SK-N-SH (cell line): ENCODE data around the gene CLDN7. TPM values are rescaled to one million over a fixed set of nuclear protein-coding genes. Genes with fewer than 3 reads are reported as not detected.
A peak's percentile ranks its signal among the peaks of the same experiment; 100 is the strongest.

Experiments
- CTCF ChIA-PET: fragments of 300-600, 350-600 bp; formaldehyde crosslinking; extraction: SDS; loops from one replicate; lab custom pipeline; 2021; lab: Yijun Ruan, JAX
- POLR2A ChIA-PET: fragments of 350-600 bp; sonication (Branson Sonifier 250); formaldehyde crosslinking; extraction: SDS; loops from one replicate; lab custom pipeline; 2020; ENCODE audit warnings: antibody characterized with exemption, inconsistent platforms; lab: Yijun Ruan, JAX
- DNase-seq: peaks from one replicate; pipeline ENCODE4 v3.0.0; 2012
- H2AFZ ChIP-seq: fragments of 200-600 bp; sonication (generic); 2 replicates; pipeline ENCODE4 v1.8.1; 2016; ENCODE audit warnings: antibody characterized with exemption, mild to moderate bottlenecking, low read depth
- H3F3A ChIP-seq: fragments of 200-600 bp; sonication (generic); replicated peaks from 2 replicates; pipeline ENCODE3; 2016; ENCODE audit warnings: antibody characterized with exemption, mild to moderate bottlenecking; ENCODE audit not compliant: insufficient read depth
- H3K27ac ChIP-seq, 2 experiments: fragments of 200-500 bp in 1 of 2; fragments of 200-600 bp in 1 of 2; sonication (Bioruptor generic) in 1 of 2; sonication (generic), shearing (Covaris generic) in 1 of 2; 2 replicates each; pipeline versions ENCODE4 v1.5.1 to v1.6.1; 2014 to 2016; ENCODE audit warnings: low read depth in 2 of 2, inconsistent platforms in 1 of 2, low read length in 1 of 2, mild to moderate bottlenecking in 1 of 2, mixed read lengths in 1 of 2
- H3K27me3 ChIP-seq: fragments of 200-600 bp; sonication (generic), shearing (Covaris generic); 2 replicates; pipeline ENCODE4 v1.6.1; 2016; ENCODE audit warnings: mixed run types; ENCODE audit not compliant: insufficient read depth
- H3K36me3 ChIP-seq, 2 experiments: fragments of 200-500 bp in 1 of 2; fragments of 200-600 bp in 1 of 2; sonication (Bioruptor generic) in 1 of 2; sonication (generic) in 1 of 2; replicated peaks in 1 of 2; 2 replicates each; pipeline versions ENCODE3 to v1.5.1; 2014 to 2016; ENCODE audit warnings: low read length in 1 of 2, mild to moderate bottlenecking in 1 of 2; ENCODE audit not compliant: insufficient read depth in 2 of 2, control insufficient read depth in 1 of 2
- H3K4me1 ChIP-seq, 2 experiments: fragments of 200-500 bp in 1 of 2; fragments of 200-600 bp in 1 of 2; sonication (Bioruptor generic) in 1 of 2; sonication (generic), shearing (Covaris generic) in 1 of 2; 2 replicates each; pipeline versions ENCODE4 v1.5.1 to v1.6.1; 2014 to 2016; ENCODE audit warnings: low read depth in 1 of 2, low read length in 1 of 2, mixed run types in 1 of 2; ENCODE audit not compliant: insufficient read depth in 2 of 2, control insufficient read depth in 1 of 2
- H3K4me2 ChIP-seq: fragments of 200-600 bp; sonication (generic), shearing (Covaris generic); 2 replicates; pipeline ENCODE4 v1.6.1; 2017; ENCODE audit warnings: mixed run types
- H3K4me3 ChIP-seq, 2 experiments: fragments of 200-500 bp in 1 of 2; fragments of 200-600 bp in 1 of 2; sonication (Bioruptor generic) in 1 of 2; sonication (generic), shearing (Covaris generic) in 1 of 2; 2 replicates each; pipeline versions ENCODE4 v1.5.1 to v1.8.1; 2014 to 2016; ENCODE audit warnings: low read depth in 2 of 2, inconsistent platforms in 1 of 2, low read length in 1 of 2, mild to moderate bottlenecking in 1 of 2, mixed read lengths in 1 of 2, moderate library complexity in 1 of 2
- H3K79me2 ChIP-seq: fragments of 200-600 bp; sonication (generic); 2 replicates; pipeline ENCODE4 v1.8.1; 2017; ENCODE audit warnings: mild to moderate bottlenecking; ENCODE audit not compliant: insufficient read depth
- H3K9ac ChIP-seq: fragments of 200-600 bp; sonication (generic); 2 replicates; pipeline ENCODE4 v1.6.1; 2017; ENCODE audit warnings: mixed run types
- H3K9me2 ChIP-seq: fragments of 200-600 bp; sonication (generic); 2 replicates; pipeline ENCODE4 v1.6.1; 2017; ENCODE audit warnings: mixed run types
- H3K9me3 ChIP-seq: fragments of 200-600 bp; sonication (generic); 2 replicates; pipeline ENCODE4 v1.6.1; 2017; ENCODE audit warnings: mixed run types, mild to moderate bottlenecking, moderate library complexity
- H4K20me1 ChIP-seq: fragments of 200-600 bp; sonication (generic); 2 replicates; pipeline ENCODE4 v1.6.1; 2017; ENCODE audit warnings: mild to moderate bottlenecking, mixed run types; ENCODE audit not compliant: insufficient read depth
- CHD2 ChIP-seq: fragments of 150-350 bp; IDR thresholded peaks from 2 replicates; pipeline ENCODE4 v1.6.1; 2018; ENCODE audit warnings: low read length; ENCODE audit not compliant: partially characterized antibody
- EP300 ChIP-seq, 2 experiments: IDR thresholded peaks; 2 replicates each; pipeline versions ENCODE4 v1.4.0 to v1.6.1; 2012; ENCODE audit warnings: borderline replicate concordance in 1 of 2, low read depth in 1 of 2, low read length in 1 of 2
- FOXM1 ChIP-seq: IDR thresholded peaks from 2 replicates; pipeline ENCODE4 v1.4.0; 2012; ENCODE audit warnings: low read depth, mild to moderate bottlenecking
- GABPA ChIP-seq: IDR thresholded peaks from 2 replicates; pipeline ENCODE4 v1.4.0; 2012; ENCODE audit warnings: low read depth, mild to moderate bottlenecking
- JUND ChIP-seq: IDR thresholded peaks from 2 replicates; pipeline ENCODE4 v1.4.0; 2012
- MXI1 ChIP-seq: IDR thresholded peaks from 2 replicates; pipeline ENCODE4 v1.6.1; 2012; ENCODE audit warnings: mild to moderate bottlenecking, low read depth, low read length, improper control_type of control experiment
- RCOR1 ChIP-seq: fragments of 150-350 bp; IDR thresholded peaks from 2 replicates; pipeline ENCODE4 v1.6.1; 2017; ENCODE audit warnings: antibody characterized with exemption, low read length
- RXRA ChIP-seq: IDR thresholded peaks from 2 replicates; pipeline ENCODE4 v1.4.0; 2012; ENCODE audit warnings: low read depth, mild to moderate bottlenecking, borderline replicate concordance
- SIN3A ChIP-seq: IDR thresholded peaks from 2 replicates; pipeline ENCODE4 v1.6.1; 2012; ENCODE audit warnings: low read depth, mild to moderate bottlenecking, low read length, moderate library complexity, borderline replicate concordance
- SMC3 ChIP-seq: IDR thresholded peaks from 2 replicates; pipeline ENCODE4 v1.6.1; 2012; ENCODE audit warnings: low read depth, low read length, improper control_type of control experiment
- TEAD4 ChIP-seq: IDR thresholded peaks from 2 replicates; pipeline ENCODE4 v1.4.0; 2012; ENCODE audit warnings: mild to moderate bottlenecking, borderline replicate concordance; ENCODE audit not compliant: insufficient read depth
- ZBTB33 ChIP-seq: IDR thresholded peaks from 2 replicates; pipeline ENCODE4 v1.4.0; 2012; ENCODE audit warnings: low read depth, borderline replicate concordance
- WGBS: methylation state at CpG from one replicate; pipeline ENCODE4 v1.1.6; 2017; ENCODE audit warnings: low lambda C conversion rate; 5-methylcytosine and 5-hydroxymethylcytosine counted together
- polyA plus RNA-seq, 3 experiments: library from polyadenylated mRNA; depleted of rRNA; stranded (reverse); fragments of >200 nt; gene quantifications; 2 replicates each; pipeline ENCODE4 v1.2.3, GENCODE V29; 2012
- TF ChIP-seq, protein P1 (sequence below): fragments of 150-350 bp; IDR thresholded peaks from 2 replicates; pipeline ENCODE4 v1.6.1; 2016; ENCODE audit warnings: mild to moderate bottlenecking, low read depth, low read length
- TF ChIP-seq, protein P2 (sequence below): fragments of 200-600 bp; sonication (generic); IDR thresholded peaks from 2 replicates; pipeline ENCODE4 v1.6.1; 2017; ENCODE audit warnings: antibody characterized with exemption, mild to moderate bottlenecking, moderate library complexity
- TF ChIP-seq, protein P3 (sequence below): IDR thresholded peaks from 2 replicates; pipeline ENCODE4 v1.4.0; 2012; ENCODE audit warnings: low read depth

The CLDN7 gene
- polyA plus RNA-seq, 1 of the 3 experiments (the other 2 are of a cell fraction): 5.0 TPM

GRCh38 chr17:7234083-7234951 lies 28.0 kb downstream of the CLDN7 start, which contains the start of gene DVL2 (continued):
- TF ChIP-seq TEAD4 (peak; percentile 58; the same call in 1 of the 2 replicates), MXI1 (peak; percentile 86)
- TF ChIP-seq, all 33 proteins: peak for 20

DNA sequence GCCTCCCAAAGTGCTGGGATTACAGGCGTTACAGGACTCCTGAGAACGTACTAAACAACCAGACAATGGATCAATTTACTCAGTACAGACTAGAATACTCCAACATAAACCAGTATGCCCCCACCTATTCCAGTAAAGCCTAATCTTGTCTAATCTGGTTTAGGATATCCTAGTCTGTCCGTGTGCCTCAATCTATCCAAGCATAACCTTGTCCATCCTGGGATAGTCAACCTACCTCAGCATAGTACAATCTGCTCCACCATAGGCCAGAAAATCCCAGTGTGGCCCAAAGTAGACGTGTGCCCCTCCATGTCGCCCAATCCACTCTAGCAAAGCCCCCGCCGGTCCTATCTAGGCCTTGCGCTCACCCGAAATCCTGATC lies 28.6 kb downstream of the CLDN7 start:
- Histone ChIP-seq H2AFZ (peak overlapping the region; percentile 13; the same call in 1 of the 2 replicates), H3K79me2 (peaks cover 84% of the 10 kb centered on the region), H3K27ac (peak overlapping the region; percentile 82 to 94), H3K4me1 (peaks cover 31 to 34% of the 10 kb centered on the region in 2 experiments), H3K9me2 (no peaks in the 10 kb centered on the region), H3K4me3 (peak overlapping the region; percentile 86 to 89), H3F3A (peaks cover 34% of the 10 kb centered on the region), H3K36me3 (peaks cover 38 to 48% of the 10 kb centered on the region in 2 experiments), H3K4me2 (peak overlapping the region; percentile 81), H3K9ac (peak overlapping the region; percentile 89), H3K9me3 (no peaks in the 10 kb centered on the region), H4K20me1 (peaks cover 36% of the 10 kb centered on the region), H3K27me3 (no peaks in the 10 kb centered on the region)
- ChIA-PET CTCF (interaction anchor here (0.7 to 6.5 kb wide), 4 partner anchors 14 to 212 kb away, joined by 3 to 44 read pairs (median 20); partner anchors contain the start of genes ACADVL and DLG4), POLR2A (interaction anchor here (0.7 to 1.9 kb wide), 8 partner anchors 8 to 63 kb away, joined by 3 to 27 read pairs (median 4); partner anchors contain the start of genes ACADVL, DLG4 and GABARAP)
- TF ChIP-seq GABPA (no peak), FOXM1 (no peak), JUND (no peak)
- TF ChIP-seq, protein P1, sequence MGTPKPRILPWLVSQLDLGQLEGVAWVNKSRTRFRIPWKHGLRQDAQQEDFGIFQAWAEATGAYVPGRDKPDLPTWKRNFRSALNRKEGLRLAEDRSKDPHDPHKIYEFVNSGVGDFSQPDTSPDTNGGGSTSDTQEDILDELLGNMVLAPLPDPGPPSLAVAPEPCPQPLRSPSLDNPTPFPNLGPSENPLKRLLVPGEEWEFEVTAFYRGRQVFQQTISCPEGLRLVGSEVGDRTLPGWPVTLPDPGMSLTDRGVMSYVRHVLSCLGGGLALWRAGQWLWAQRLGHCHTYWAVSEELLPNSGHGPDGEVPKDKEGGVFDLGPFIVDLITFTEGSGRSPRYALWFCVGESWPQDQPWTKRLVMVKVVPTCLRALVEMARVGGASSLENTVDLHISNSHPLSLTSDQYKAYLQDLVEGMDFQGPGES: no peak
- DNase-seq: no peak
- 4% methylated on average over 9 of the region's 9 CpGs for WGBS

GRCh38 chr17:7232114-7232513 lies 30.2 kb downstream of the CLDN7 start:
- peaks cover 40 to 61% of the 10 kb centered on the region in 2 experiments for H3K36me3 ChIP-seq
- WGBS: 95% methylated on average over 5 of the region's 5 CpGs
- TF ChIP-seq EP300 (IDR thresholded peaks at IDR 0.05; ENCODE audit: borderline replicate concordance in 1 of 2, low read depth in 1 of 2, low read length in 1 of 2) (no peak), RXRA (no peak), TEAD4 (no peak), MXI1 (no peak), SIN3A (no peak), GABPA (no peak), SMC3 (no peak), CHD2 (no peak), ZBTB33 (no peak), FOXM1 (no peak), RCOR1 (no peak)
- TF ChIP-seq, protein P2, sequence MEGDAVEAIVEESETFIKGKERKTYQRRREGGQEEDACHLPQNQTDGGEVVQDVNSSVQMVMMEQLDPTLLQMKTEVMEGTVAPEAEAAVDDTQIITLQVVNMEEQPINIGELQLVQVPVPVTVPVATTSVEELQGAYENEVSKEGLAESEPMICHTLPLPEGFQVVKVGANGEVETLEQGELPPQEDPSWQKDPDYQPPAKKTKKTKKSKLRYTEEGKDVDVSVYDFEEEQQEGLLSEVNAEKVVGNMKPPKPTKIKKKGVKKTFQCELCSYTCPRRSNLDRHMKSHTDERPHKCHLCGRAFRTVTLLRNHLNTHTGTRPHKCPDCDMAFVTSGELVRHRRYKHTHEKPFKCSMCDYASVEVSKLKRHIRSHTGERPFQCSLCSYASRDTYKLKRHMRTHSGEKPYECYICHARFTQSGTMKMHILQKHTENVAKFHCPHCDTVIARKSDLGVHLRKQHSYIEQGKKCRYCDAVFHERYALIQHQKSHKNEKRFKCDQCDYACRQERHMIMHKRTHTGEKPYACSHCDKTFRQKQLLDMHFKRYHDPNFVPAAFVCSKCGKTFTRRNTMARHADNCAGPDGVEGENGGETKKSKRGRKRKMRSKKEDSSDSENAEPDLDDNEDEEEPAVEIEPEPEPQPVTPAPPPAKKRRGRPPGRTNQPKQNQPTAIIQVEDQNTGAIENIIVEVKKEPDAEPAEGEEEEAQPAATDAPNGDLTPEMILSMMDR: no peak
- TF ChIP-seq, protein P1: no peak
- TF ChIP-seq, protein P3, sequence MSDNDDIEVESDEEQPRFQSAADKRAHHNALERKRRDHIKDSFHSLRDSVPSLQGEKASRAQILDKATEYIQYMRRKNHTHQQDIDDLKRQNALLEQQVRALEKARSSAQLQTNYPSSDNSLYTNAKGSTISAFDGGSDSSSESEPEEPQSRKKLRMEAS: no peak

More at GRCh38 chr17:7232114-7232513, 30.2 kb downstream of the CLDN7 start:
- H3F3A ChIP-seq: peaks cover 30% of the 10 kb centered on the region
- no peaks in the 10 kb centered on the region for H3K9me3 ChIP-seq
- H3K27ac ChIP-seq: no peak overlapping the region
- no peaks in the 10 kb centered on the region for H3K9me2 ChIP-seq
- peaks cover 73% of the 10 kb centered on the region for H3K79me2 ChIP-seq
- peaks cover 32% of the 10 kb centered on the region for H4K20me1 ChIP-seq
- no peak overlapping the region for H2AFZ ChIP-seq
- DNase-seq: no peak
- H3K9ac ChIP-seq: no peak overlapping the region
- H3K27me3 ChIP-seq: no peaks in the 10 kb centered on the region
- ChIA-PET POLR2A (interaction anchor here (1.9 to 2.4 kb wide), 2 partner anchors 11 to 12 kb away, joined by 4 to 11 read pairs; partner anchors contain the start of genes ACADVL and DLG4), CTCF (interaction anchor here (1.4 to 6.5 kb wide), 2 partner anchors 12 to 211 kb away, joined by 3 to 44 read pairs; partner anchors contain the start of genes ACADVL and DLG4)
- H3K4me1 ChIP-seq: peaks cover 27 to 31% of the 10 kb centered on the region in 2 experiments
- H3K4me3 ChIP-seq: peak overlapping the region; percentile 86 to 89; a peak in 3 of 4 replicates
- H3K4me2 ChIP-seq: peak overlapping the region; percentile 81
